HG02970 (cell line): ENCODE data around the gene KIAA0232.
"Not testable (repeated sequence)": the region's sequence is repeated elsewhere in the genome, so short reads cannot be mapped to it uniquely, and the experiment has no call there.

Experiments used
- ATAC-seq: cut with Tn5 transposase; IDR thresholded peaks from one replicate; pipeline ENCODE4 v1.9.1; 2021; ENCODE audit warnings: mild to moderate bottlenecking, moderate library complexity, moderate number of reproducible peaks; ENCODE audit not compliant: unreplicated experiment, low FRiP score

Gene KIAA0232

DNA sequence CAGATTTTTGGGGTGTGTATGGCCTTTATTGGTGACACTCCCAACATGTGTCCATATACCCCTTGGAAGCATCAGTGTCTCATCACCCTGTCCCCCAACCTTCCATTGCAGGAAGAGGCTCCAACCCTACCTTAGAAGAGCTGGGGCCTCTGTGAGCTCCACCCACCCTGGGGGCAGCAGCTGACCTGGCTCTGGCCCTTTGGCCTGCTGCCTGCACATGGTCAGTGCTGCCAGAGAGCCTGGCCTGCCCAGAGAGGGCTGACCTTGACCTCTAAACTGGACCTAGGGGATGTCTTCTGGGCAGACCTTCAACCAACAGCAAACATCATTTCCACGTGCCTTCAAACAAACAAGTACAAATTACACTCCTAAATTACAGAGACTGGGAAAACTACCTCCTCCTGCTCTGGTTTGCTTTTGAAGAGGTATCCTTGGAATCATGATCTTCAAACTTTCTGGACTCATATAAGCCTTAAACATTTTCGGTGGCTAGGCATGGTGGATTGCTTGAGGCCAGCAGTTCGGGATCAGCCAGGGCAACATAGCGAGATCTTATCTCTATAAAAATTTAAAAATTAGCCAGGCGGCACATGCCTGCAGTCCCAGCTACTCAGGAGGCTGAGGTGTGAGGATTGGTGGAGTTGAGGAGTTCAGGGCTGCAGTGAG is 27.3 kb upstream of the KIAA0232 start:
- ATAC-seq, result no peak

DNA sequence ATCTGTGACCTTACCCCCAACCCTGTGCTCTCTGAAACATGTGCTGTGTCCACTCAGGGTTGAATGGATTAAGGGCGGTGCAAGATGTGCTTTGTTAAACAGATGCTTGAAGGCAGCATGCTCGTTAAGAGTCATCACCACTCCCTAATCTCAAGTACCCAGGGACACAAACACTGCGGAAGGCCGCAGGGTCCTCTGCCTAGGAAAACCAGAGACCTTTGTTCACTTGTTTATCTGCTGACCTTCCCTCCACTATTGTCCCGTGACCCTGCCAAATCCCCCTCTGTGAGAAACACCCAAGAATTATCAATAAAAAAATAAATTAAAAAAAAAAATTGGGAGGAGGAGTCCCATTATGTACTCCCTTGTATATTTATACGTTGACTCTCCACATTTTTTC is 26.2 kb upstream of the KIAA0232 start:
- ATAC-seq, result not testable (repeated sequence)

DNA sequence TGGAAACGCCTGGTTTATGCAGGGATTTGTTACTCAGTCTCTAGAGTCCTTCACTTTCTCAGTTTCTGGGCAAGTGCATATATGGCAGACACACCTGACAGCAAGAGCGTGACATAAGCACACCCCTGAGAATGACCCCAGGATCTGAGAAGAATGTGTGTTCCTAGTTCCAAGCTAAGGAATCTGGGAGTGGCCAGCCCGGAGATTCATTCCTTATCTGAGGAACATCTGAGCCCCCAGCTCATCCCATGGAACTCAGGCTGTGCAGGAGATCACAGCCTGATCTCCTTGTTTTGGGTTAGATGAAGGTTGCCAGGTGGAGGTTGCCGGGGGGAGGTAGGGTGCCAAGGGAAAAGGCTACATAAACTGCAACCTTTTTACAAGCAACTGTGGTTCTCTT is 23.8 kb upstream of the KIAA0232 start:
- no peak for ATAC-seq

DNA sequence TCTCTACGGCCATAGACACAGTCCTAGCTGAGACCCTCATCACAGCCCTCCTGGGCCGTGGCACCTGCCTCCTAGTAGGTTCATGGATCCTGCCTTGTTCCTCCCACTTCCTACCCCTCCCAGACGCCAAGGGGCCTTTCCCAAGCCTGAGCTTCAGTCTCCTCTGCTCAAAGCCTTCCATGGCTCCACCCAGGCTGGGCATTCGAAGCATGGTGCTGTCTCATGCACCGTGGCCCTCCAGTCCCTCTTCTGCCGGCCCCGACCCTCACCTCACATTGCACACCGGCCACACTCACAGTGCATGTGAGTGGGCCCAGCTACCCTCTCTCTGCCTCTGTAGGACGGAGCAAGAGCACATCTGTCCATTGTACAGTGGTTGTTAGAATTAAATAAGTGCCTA is 21.7 kb upstream of the KIAA0232 start:
- no peak for ATAC-seq

DNA sequence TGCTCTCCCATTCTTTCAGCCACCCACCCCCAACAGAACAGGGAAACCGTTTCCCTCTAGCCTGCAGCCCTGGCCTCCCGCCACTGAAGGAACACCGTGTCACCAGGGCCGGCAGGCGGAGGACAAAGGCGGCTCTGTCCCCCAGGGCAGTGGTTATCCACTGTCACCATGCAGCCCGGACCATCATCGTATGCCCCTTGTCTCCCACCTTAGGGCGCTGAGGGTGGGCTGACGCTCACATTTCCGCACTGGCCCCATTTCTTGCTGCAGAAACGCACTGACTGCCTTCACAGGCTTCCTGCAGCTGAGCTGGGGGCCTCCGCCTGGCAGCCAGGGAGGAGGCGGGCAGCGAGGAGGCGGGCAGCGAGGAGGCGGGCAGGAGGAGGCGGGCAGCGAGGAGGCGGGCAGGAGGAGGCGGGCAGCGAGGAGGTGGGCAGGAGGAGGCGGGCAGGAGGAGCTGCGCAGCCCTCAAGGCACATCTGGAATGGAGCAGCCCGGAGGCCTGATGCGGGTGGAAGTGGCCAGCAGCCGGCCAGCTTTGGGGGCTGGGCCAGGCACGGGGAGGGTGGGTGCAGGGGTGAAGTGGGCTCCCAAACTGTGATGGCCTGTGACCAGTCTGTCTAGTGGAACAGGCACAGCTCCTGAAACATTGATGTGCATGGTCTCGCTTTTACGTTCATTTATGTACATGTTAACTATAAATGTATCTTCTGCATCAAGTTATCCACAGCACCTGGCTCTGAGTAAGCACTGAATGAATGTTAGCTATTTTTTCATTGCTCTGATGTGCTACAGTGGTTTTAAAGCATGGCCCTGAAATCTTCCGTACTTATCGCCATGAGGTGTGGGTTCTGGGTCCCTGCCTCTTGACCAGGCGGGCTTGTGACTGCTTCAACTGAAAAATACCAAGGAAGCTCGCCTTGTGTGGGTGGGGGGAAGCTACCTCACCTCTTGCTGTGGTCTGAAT is 20.6 kb upstream of the KIAA0232 start:
- ATAC-seq, result no peak

DNA sequence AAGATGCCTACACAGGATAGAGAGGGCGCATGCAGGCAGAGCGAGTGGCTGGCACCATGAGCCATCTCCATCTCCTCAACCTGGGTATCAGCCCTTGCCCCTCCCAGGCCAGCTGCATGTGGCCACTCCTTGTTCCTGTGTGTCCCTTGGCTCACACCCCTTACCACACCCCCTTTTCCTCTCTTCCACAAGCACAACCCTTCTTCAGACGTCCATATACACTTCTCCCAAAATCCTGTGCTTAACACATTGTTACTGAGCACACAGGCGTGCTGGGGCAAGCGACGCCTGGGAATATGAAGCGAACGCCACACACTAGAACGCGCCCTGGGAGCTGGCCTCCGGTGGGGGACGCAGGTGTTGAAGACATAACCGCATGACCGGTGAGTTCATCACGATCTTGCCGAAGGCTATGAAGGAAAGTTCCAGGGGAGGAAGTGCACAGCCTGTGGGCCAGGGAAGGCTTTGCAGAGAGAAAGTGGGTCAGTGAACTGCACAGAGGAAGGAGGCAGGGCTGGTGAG is 19.1 kb upstream of the KIAA0232 start:
- no peak for ATAC-seq

DNA sequence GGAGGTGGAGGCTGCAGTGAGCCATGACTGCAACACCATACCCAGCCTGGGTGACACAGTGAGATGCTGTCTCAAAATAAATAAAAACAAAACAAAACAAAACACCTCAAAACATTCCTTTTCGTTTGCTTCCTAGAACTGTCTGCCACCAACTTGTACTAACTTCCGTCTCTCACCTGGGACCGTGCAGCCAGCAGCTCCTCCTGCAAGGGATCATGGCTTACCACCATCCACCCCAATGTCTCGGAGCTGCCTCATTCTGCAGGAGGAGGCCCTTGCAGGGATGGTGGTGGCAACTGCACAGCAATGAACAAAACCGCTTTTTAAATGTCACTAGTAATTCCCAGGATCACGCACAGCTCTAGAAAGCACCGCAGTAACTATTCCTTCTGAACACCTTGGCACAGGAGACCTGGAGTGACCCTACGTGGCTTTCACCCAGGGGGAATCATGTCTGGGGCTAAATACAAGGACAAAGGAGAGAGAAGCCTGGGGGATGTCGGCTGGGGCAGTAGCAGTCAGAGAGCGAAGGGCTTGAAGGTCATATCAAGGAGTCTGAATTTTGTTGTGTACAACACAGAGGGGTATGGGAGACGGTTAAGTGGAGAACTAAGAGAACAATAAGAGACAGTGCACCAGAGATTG is 17.4 kb upstream of the KIAA0232 start:
- ATAC-seq, result no peak

DNA sequence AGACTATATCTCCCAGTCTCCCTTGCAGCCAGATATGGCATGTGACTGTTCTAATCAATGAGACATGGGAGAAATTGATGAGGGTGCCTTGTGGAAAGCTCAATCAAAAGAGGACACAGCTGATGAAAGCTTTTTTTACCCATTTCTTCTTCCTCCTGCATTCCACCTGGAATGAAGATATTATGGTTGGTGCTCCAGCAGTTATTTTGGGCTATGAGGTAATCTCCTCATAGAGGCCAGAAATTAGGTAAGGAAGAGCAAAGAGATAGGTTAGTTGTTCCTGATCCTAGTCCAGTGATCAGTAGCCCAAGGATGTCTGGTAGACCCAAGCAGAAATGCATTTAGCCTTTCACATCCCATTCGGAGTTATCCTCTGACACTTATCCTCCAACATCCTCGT is 16.8 kb upstream of the KIAA0232 start:
- no peak for ATAC-seq

DNA sequence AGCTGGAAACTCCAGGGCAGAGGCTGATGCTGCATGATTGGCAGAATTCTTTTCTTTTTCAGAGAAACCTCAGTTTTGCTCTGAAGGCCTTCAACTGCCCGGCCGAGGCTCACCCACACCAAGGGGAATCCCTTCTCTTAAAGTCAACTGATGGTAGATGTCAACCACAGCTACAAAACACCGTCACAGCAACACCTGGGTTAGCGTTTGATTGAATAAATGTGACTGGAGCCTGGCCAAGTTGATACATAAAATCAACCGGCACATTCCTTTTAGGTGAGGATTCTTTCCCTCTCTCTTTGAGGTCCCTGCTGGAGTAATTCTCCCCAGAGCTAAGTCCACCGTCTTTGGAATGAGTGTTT is 15.2 kb upstream of the KIAA0232 start:
- no peak for ATAC-seq

DNA sequence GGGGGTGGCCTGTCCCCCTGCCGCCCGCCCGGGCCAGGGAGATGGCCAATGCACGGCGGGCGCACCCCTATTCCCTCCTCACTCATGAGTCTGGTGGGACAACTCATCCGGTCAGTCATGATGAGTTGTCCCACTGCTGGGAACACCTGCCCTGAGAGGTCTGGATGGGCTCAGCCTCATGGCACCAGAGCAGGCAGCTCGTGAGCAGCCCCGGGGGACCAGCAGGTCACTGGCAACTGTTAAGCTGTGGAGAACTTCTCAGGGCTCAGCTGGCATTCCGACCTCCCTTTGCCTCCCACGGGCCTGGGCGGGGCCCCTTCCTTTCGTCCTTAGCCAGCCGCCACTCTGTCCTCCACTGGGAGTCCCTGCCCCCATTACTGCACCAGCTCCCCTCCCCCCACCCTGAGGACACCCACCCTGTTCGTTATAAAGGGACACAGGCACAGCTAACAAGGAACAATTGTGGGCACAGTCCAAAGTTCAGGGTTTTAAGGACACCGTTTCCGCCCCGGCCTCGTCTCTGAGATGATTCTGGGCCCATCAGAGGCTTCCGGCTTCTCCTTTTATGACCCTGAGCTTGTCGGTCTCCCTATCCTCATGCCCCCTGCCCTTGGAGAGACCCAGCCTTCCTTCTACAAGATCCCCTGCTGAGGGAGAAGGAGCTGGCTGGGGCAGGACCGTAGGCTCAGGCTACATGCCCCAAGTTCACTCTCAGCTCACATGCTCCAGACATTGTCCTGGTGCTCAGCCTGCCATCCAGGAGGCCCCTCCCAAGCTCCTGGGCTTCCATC is 14.6 kb upstream of the KIAA0232 start:
- no peak for ATAC-seq

DNA sequence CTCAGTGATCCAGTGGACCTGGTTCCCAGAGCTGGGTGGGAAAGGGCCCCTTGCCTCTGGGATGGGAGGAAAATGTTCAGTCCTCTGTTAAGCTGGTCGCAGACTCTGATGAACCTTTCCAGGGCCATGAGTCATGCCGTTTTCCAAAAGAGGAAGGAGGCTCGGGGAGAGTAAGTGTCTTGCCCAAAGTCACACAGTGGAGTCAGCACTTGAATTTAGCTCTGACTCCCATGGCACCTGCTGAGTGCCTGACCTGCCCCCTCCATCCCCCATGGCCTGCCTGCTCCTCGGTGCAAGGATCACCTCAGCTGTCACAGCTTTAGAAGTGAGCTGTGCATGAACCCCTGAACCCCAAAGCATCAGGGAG is 14.0 kb upstream of the KIAA0232 start:
- no peak for ATAC-seq

DNA sequence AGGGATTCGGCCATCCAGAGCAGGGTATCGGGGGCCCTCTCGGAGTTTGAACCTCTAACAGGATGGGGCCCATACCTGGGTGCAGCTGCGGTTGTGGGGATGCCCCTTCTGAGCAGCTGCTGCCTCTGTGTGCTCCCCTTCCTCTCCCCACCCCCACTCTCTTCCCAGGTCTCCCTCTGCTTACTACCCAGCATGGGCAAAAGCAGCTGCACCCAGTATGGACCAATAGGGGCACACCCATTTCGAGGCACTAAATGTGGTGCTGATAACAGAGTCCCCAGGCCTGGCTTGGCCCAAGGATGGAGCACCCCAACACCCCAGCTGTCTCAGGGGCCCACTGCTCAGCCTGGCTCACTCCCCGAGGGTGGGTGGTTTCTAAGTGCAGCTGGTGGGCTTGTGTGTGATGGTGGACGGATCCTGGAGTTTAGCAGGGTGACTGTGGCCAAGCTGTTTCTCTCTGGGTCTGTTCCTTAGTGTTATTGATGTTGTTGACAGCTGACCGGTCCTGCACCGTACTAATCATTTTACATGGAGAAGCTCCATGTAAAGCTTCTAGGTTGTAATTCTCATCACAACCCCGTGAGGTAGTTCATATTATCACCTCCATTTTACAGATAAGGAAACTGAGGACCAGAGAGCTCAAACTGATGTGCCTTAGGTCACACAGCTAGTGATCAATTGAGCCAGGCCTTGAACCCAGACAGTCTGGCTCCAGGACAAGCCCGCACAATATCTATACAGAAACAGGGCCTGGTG is 13.1 kb upstream of the KIAA0232 start:
- no peak for ATAC-seq

DNA sequence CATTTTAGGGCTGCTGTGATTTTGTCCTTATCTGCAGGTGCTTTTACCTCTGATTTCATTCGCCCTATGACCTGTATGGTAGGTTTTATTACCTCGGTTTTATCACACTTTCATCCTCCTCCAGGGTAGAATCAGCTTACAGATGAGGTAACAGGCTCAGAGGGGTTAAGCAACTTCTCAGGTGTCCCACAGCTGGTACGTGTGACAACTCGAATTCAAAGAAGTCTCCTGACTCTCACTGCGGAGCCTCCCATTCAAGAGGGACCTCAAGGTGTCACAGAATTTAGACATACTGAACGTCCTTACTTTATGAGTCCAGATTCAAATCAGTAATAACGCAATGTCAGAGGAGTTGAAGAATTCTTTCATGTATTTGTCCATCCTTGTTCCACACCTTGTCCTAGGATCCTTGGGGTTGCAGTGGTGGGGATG is 12.5 kb upstream of the KIAA0232 start:
- no peak for ATAC-seq

DNA sequence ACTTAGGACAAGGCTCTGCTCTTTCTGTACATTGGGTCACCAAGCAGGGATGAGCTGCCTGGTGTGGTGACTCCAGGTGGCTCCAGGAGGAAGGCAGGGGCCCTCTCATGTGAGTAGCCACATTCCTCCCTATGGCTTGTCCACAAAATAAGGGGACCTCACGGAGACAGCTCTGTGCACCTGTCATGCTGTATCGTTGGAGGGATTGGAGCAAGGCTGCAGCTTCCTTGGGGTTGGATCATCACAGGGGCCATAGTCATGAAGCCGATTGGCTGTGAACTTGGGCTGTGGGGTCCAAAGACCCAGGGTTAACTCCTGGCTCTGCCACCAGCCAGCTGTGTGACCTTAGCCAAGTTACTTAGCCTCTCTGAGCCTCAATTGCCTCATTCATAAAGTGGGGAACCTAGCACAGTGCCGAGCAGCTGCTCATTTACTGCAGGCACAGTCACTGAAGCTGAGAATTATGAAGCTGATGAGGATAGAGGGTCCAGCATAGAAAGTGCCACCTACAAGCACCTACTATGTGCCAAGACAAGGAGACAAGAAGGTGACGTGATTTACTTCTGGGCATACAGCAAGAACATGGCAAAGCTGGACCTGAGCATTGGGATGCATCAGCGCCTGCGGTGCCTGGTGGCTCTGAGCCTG is 11.8 kb upstream of the KIAA0232 start:
- no peak for ATAC-seq

DNA sequence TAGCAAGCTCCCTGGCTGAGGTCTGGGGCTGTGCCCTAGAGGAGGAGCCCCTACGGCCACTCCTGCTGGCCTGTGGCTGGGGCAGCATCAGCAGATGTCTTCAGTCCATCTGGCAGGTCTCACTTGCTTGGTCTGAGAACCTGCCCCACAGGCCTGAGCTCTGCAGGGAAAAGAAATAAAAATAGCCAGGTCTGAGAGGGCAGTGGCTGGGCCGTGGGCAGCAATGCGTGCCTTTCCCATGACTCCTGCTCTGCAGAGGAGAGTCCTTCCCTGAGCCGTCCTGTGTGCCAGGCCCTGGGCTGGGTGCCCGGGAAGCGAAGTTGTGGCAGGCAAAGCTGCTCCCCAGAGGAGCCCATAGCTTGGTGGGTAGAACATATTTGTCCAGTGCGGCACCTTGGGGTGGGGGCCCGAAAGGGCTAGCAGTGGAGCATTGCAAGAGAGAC is 11.3 kb upstream of the KIAA0232 start:
- no peak for ATAC-seq

DNA sequence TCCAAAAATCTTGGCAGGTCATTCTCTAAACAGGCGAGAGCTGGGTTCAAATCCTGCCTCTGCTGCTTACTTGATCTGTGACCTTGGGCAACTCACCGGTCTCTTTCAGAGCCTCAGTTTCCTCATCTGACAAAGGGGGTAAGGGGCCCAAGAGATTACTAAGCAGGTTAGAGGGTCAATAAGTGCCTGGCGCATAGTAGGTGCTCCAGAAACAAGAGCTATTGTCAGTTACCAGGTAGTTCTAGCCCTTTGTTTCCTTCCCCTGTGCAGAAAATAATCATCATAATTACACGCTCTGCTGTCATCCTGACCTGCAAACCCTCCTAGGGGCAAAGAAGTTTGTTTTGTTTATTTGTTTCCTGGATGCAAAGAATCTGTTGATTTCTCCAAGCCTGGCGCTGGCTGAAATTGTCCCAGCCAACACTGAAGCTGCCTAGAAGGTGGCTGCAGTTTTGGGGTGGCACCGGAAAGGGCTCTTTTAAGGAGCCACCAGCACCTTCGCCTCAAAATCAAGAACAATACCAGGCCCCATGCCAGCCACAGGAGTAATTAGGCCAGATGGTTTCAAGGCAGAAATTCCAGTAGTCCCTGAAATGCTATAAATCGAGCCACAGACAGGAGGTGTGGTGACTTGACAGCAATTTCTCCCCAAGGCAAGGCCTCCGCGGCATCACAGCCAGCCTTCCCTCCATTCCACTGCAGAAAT is 10.2 kb upstream of the KIAA0232 start:
- no peak for ATAC-seq

DNA sequence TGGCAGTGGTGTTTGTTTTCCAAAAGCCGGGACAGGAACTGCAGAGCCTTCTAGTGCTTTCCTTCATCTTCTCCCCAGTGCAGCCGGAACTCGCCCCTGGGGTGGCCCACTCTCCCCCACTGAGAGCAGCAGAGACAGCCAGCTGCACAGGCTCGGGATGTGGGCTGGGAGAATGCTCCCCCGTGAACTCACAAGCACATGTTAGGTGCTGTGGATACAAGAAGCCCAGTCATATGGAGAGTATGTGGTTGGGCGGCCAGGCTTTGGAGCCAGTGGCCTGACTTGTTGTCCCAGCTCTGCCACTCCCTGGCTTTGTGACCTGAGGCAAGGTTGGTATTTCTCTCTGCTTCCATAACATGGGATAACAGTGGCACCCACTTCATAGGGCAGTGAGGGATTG is 9.4 kb upstream of the KIAA0232 start:
- no peak for ATAC-seq
